Gastrocnemius medialis (tissue), 4 donors: ENCODE results near the gene KRT82.

Experiments used
- POLR2A ChIP-seq, 2 donors: fragments of 450-650 bp; IDR thresholded peaks; one replicate each; pipeline ENCODE4 v1.6.1; 2017; ENCODE audit warnings: antibody characterized with exemption in 2 of 2, mild to moderate bottlenecking in 2 of 2, moderate library complexity in 2 of 2
- TF ChIP-seq, protein P1 (sequence below), 5 experiments: fragments of 450-650 bp in 3 of 5; fragments of 200-600 bp in 2 of 5; sonication (generic) in 2 of 5; IDR thresholded peaks in 4 of 5; conservative IDR thresholded peaks in 1 of 5; 1 replicate in 4 of 5; 2 replicates in 1 of 5; pipeline ENCODE4 v1.5.1; 2016 to 2019; ENCODE audit warnings: antibody characterized with exemption in 5 of 5, mild to moderate bottlenecking in 3 of 5, moderate library complexity in 3 of 5

DNA sequence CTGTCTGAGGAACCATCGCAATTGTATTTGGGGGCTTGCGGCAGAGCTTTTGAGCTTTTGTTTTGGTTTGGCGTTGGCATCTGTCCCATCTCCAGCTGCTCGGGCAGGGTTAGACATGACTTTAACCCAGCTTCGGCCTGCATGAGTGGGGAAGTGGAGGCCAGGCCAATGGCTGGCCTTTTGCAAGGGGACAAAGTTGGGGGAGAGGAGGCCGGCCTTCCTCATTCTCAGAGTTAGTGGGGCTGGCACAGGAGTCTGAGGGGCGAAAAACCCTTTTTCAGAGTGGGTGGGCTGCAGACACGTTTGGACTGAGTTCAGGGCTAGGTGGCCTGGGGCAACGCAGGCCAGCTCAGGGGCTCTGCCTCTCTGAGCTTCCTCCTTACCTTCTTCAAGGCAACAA, 5.2 kb downstream of the KRT82 start:
- TF ChIP-seq, protein P1, sequence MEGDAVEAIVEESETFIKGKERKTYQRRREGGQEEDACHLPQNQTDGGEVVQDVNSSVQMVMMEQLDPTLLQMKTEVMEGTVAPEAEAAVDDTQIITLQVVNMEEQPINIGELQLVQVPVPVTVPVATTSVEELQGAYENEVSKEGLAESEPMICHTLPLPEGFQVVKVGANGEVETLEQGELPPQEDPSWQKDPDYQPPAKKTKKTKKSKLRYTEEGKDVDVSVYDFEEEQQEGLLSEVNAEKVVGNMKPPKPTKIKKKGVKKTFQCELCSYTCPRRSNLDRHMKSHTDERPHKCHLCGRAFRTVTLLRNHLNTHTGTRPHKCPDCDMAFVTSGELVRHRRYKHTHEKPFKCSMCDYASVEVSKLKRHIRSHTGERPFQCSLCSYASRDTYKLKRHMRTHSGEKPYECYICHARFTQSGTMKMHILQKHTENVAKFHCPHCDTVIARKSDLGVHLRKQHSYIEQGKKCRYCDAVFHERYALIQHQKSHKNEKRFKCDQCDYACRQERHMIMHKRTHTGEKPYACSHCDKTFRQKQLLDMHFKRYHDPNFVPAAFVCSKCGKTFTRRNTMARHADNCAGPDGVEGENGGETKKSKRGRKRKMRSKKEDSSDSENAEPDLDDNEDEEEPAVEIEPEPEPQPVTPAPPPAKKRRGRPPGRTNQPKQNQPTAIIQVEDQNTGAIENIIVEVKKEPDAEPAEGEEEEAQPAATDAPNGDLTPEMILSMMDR (IDR thresholded peaks at IDR 0.05 in 4 of 5, conservative IDR thresholded peaks at IDR 0.05 in 1 of 5), result no peak
- no peak for TF ChIP-seq POLR2A (IDR thresholded peaks at IDR 0.05)
